Measurements from ENCODE around the gene PLD1. TPM values are rescaled to one million over a fixed set of nuclear protein-coding genes. Genes with fewer than 3 reads are reported as not detected.

The PLD1 gene
- total RNA-seq, 2 donors from 2014 or later, result 12.8 to 15.8 TPM

DNA sequence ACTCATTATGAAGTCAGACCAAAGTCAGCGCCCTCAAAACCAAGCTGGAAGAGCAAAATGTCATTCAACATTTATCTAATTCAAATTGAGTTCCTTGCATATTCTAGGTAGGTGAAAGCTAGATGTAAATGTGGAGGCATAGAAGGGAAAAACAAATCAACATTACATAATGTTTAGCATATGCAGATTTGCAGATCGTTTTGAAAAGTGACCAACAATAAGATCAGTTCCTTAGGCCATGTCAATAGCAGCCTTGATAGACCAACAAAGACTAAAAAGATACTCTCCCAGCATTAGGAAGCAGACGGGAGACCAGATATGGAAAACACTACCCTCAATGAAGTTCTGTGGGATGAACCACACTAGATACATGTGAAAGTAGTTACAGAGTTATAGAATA lies 83.0 kb downstream of the PLD1 start:
- Histone ChIP-seq H3K27me3 (replicated peaks; ENCODE audit: insufficient read depth) (no peaks in the 10 kb centered on the region), H3K9me3 (no peaks in the 10 kb centered on the region), H3K36me3 (no peaks in the 10 kb centered on the region), H3K4me1 (replicated peaks) (no peaks in the 10 kb centered on the region), H3K27ac (no peak overlapping the region), H3K4me3 (no peak overlapping the region)
- no peak for DNase-seq (ENCODE audit: low spot score)
- WGBS, result 77% methylated on average over 3 of the region's 3 CpGs
- intact Hi-C loops (cut with DNase I), result no loop called here
- TF ChIP-seq POLR2A (IDR thresholded peaks at IDR 0.05) (no peak), POLR2AphosphoS5 (IDR thresholded peaks at IDR 0.05) (no peak)
- TF ChIP-seq, protein P1, sequence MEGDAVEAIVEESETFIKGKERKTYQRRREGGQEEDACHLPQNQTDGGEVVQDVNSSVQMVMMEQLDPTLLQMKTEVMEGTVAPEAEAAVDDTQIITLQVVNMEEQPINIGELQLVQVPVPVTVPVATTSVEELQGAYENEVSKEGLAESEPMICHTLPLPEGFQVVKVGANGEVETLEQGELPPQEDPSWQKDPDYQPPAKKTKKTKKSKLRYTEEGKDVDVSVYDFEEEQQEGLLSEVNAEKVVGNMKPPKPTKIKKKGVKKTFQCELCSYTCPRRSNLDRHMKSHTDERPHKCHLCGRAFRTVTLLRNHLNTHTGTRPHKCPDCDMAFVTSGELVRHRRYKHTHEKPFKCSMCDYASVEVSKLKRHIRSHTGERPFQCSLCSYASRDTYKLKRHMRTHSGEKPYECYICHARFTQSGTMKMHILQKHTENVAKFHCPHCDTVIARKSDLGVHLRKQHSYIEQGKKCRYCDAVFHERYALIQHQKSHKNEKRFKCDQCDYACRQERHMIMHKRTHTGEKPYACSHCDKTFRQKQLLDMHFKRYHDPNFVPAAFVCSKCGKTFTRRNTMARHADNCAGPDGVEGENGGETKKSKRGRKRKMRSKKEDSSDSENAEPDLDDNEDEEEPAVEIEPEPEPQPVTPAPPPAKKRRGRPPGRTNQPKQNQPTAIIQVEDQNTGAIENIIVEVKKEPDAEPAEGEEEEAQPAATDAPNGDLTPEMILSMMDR (IDR thresholded peaks at IDR 0.05), result no peak

DNA sequence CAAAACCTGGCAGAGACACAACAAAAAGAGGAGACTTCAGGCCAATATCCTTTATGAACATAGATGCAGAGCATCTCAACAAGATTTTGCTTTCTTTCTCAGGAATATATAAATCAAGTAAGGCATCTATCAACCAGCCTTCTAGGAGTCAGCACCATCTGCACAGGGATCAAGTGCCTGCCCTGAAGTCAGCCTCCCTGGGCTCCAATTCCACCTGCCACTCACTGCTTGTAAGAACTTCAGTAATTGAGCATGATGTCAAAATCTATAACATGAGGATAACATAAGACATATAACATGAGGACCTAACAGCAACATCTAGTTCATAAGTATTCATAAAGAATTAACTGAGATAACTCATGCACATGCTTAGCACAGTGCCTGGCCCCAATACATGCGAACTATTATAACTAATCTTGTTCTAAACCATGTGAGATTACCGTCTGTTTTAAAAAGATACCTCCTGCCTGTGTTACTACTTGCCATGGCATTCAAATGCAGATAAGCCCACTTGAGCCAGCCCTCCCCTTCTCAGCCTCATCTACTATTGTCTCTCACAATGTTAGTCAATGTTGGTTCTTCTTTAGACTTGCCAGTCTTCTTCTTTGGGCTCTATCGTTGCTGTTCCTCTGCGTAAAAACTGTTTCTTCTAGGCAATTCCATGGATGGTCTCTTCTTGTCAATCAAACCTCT lies 91.6 kb downstream of the PLD1 start:
- Histone ChIP-seq H3K36me3 (no peaks in the 10 kb centered on the region), H3K4me3 (no peak overlapping the region), H3K27me3 (replicated peaks; ENCODE audit: insufficient read depth) (no peaks in the 10 kb centered on the region), H3K27ac (no peak overlapping the region), H3K4me1 (replicated peaks) (no peaks in the 10 kb centered on the region), H3K9me3 (no peaks in the 10 kb centered on the region)
- intact Hi-C loops (cut with DNase I), result no loop called here
- 86% methylated on average over 4 of the region's 4 CpGs for WGBS
- DNase-seq (ENCODE audit: low spot score), result no peak
- TF ChIP-seq, protein P1 (IDR thresholded peaks at IDR 0.05), result no peak
- no peak for TF ChIP-seq POLR2AphosphoS5 (IDR thresholded peaks at IDR 0.05)
- no peak for TF ChIP-seq POLR2A (IDR thresholded peaks at IDR 0.05)

DNA sequence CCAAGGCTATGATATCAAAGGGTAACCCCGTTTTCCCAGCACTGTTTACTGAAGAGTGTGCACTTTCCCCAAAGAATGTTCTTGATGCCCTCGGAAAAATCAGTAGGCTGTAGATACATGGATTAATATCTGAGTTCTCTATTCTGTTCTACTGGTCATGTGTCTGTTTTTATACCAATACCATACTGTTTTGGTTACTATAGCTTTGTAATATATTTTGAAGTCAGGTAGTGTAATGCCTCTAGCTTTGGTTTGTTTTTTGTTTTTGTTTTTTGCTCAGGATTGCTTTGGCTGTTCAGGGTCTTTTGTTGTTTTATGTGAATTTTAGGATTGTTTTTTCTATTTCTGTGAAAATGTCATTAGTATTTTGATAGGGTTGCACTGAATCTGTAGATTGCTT lies 95.1 kb downstream of the PLD1 start:
- H3K4me3 ChIP-seq, result no peak overlapping the region
- H3K9me3 ChIP-seq, result no peaks in the 10 kb centered on the region
- H3K36me3 ChIP-seq, result no peaks in the 10 kb centered on the region
- no peaks in the 10 kb centered on the region for H3K27me3 ChIP-seq (replicated peaks; ENCODE audit: insufficient read depth)
- intact Hi-C loops (cut with DNase I), result no loop called here
- H3K4me1 ChIP-seq (replicated peaks), result no peaks in the 10 kb centered on the region
- DNase-seq (ENCODE audit: low spot score), result no peak
- WGBS, result 98% methylated on average over 2 of the region's 2 CpGs
- H3K27ac ChIP-seq, result no peak overlapping the region
- TF ChIP-seq POLR2AphosphoS5 (IDR thresholded peaks at IDR 0.05), result no peak
- TF ChIP-seq, protein P1 (IDR thresholded peaks at IDR 0.05), result no peak
- TF ChIP-seq POLR2A (IDR thresholded peaks at IDR 0.05), result no peak

DNA sequence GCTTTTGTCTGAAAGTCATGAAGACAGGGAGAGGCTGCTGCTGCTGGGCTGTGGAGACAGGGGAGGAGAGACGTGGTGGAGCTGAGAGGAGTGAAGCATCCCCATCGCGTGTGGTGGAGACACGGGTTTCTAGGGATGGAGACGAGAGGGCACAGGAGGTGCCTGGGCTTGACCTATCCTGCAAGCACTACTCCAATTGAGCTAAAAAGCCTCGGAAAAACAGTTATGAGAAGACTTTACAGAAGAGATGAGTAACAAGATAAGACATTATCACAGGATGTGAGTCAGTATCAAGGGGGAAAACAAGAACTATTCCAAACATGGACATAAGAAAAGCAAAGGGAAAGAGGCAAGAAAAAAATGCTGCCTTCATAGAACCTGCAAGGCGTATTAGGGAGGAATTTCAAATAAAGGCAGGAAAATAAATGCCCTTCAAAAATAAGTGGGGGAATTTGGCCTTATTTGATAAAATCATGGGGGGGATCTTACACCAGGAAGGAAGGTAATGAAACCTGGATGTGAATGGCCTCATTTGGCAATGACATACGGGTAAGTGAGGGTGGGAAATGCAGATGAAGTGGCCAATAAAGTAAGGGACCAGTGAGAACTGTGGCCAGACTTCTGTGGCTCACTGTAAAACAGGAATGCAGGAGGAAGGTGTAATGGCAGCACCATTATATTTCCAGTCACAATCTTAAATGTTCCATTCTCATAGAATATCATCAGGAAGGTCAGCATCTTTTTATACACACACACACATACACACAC lies 97.9 kb downstream of the PLD1 start:
- H3K27me3 ChIP-seq (replicated peaks; ENCODE audit: insufficient read depth), result no peaks in the 10 kb centered on the region
- H3K9me3 ChIP-seq, result no peaks in the 10 kb centered on the region
- no peak overlapping the region for H3K4me3 ChIP-seq
- intact Hi-C loops (cut with DNase I), result no loop called here
- no peak overlapping the region for H3K27ac ChIP-seq
- WGBS, result 61% methylated on average over 8 of the region's 8 CpGs
- H3K4me1 ChIP-seq (replicated peaks), result no peaks in the 10 kb centered on the region
- H3K36me3 ChIP-seq, result no peaks in the 10 kb centered on the region
- TF ChIP-seq, protein P1 (IDR thresholded peaks at IDR 0.05), result no peak
- TF ChIP-seq POLR2A (IDR thresholded peaks at IDR 0.05) (no peak), POLR2AphosphoS5 (IDR thresholded peaks at IDR 0.05) (no peak)
- no peak for DNase-seq (ENCODE audit: low spot score)
